Neural cell (in vitro differentiated cells): ENCODE results near the gene CLEC4F.

ENCODE experiments used
- CTCF ChIP-seq: fragments of 450-650 bp; IDR thresholded peaks from 2 replicates; pipeline ENCODE4 v1.5.1; 2014; ENCODE audit warnings: antibody characterized with exemption, mild to moderate bottlenecking, moderate library complexity; ENCODE audit not compliant: poor library complexity, severe bottlenecking
- EP300 ChIP-seq: fragments of 450-650 bp; conservative IDR thresholded peaks from 2 replicates; pipeline ENCODE4 v1.6.1; 2014; ENCODE audit warnings: antibody characterized with exemption, mild to moderate bottlenecking, moderate library complexity; ENCODE audit not compliant: poor library complexity, severe bottlenecking
- EZH2 ChIP-seq: fragments of 200-600, 300-800 bp; shearing (Covaris generic), sonication (generic); IDR thresholded peaks from 2 replicates; pipeline ENCODE4 v1.6.1; 2014; ENCODE audit warnings: antibody characterized with exemption, low read length, borderline replicate concordance, mild to moderate bottlenecking; ENCODE audit not compliant: insufficient read depth, poor library complexity, severe bottlenecking
- POLR2AphosphoS5 ChIP-seq: IDR thresholded peaks from 2 replicates; pipeline ENCODE4 v1.6.1; 2012
- RAD21 ChIP-seq: fragments of 450-650 bp; conservative IDR thresholded peaks from 2 replicates; pipeline ENCODE4 v1.6.1; 2014; ENCODE audit warnings: antibody characterized with exemption, mild to moderate bottlenecking, moderate library complexity
- SMC3 ChIP-seq: fragments of 450-650 bp; conservative IDR thresholded peaks from 2 replicates; pipeline ENCODE4 v1.6.1; 2014; ENCODE audit warnings: antibody characterized with exemption, mild to moderate bottlenecking, moderate library complexity; ENCODE audit not compliant: poor library complexity
- TAF1 ChIP-seq: IDR thresholded peaks from 2 replicates; pipeline ENCODE4 v1.6.1; 2012; ENCODE audit warnings: low read depth

- TF ChIP-seq CTCF (no peak), POLR2AphosphoS5 (no peak), EP300 (no peak), TAF1 (no peak), EZH2 (no peak), RAD21 (no peak), SMC3 (no peak)
Observed at GRCh38 chr2:70776266-70776665, 44.1 kb downstream of the CLEC4F start.
